GM12891 (cell line): ENCODE data around the gene CENPQ. TPM values are rescaled to one million over a fixed set of nuclear protein-coding genes. Genes with fewer than 3 reads are reported as not detected.
A peak's percentile ranks its signal among the peaks of the same experiment; 100 is the strongest.

Source experiments
- DNase-seq: peaks from one replicate; pipeline ENCODE4 v3.0.0; 2011; ENCODE audit warnings: low spot score; ENCODE audit not compliant: insufficient read length
- FAIRE-seq: peaks from 2 replicates; lab custom pipeline; 2011; peaks lifted over from hg19 to GRCh38; lab: Jason Lieb, UNC
- PAX5 ChIP-seq: IDR thresholded peaks from 2 replicates; pipeline ENCODE4 v1.6.1; 2011; ENCODE audit warnings: low read length, moderate library complexity, mild to moderate bottlenecking; ENCODE audit not compliant: insufficient read depth, severe bottlenecking
- POLR2A ChIP-seq: IDR thresholded peaks from 2 replicates; pipeline ENCODE4 v1.6.1; 2011; ENCODE audit warnings: low read depth, low read length, control low read depth
- POLR2AphosphoS5 ChIP-seq: IDR thresholded peaks from 2 replicates; pipeline ENCODE4 v1.6.1; 2011; ENCODE audit warnings: low read depth, low read length, control low read depth
- POU2F2 ChIP-seq: IDR thresholded peaks from 2 replicates; pipeline ENCODE4 v1.6.1; 2011; ENCODE audit warnings: low read depth, mild to moderate bottlenecking, control low read depth, low read length, moderate library complexity
- SPI1 ChIP-seq: IDR thresholded peaks from 2 replicates; pipeline ENCODE4 v1.6.1; 2011; ENCODE audit warnings: low read depth, low read length, control low read depth
- TAF1 ChIP-seq: IDR thresholded peaks from 2 replicates; pipeline ENCODE4 v1.6.1; 2011; ENCODE audit warnings: low read depth, low read length, control low read depth
- polyA plus RNA-seq: library from polyadenylated mRNA; unstranded; fragments of >200 nt; gene quantifications from one replicate; pipeline ENCODE4 v1.2.1, GENCODE V29; 2012; ENCODE audit warnings: low read depth, missing spikeins, inconsistent platforms; ENCODE audit not compliant: missing spikeins

Gene CENPQ
- 7.4 TPM for polyA plus RNA-seq

GRCh38 chr6:49462927-49463611 is at the start of gene CENPQ, which contains the start of gene MMUT:
CENPQ (plus strand) TSS chr6:49463370; CDS start chr6:49470177, 6,807 bp downstream.
MMUT (minus strand) TSS chr6:49463253; CDS start chr6:49459466, 3,787 bp downstream.
- DNase-seq (peak; percentile 56), FAIRE-seq (peak; percentile 97)
- TF ChIP-seq SPI1 (peak; percentile 65), TAF1 (peak; percentile 70; the same call in 1 of the 2 replicates), POLR2AphosphoS5 (peak; percentile 77), POU2F2 (peak; percentile 73; the same call in 1 of the 2 replicates), PAX5 (no peak), POLR2A (peak; percentile 88)

- no peak for DNase-seq
- no peak for FAIRE-seq
- TF ChIP-seq POLR2A (no peak), SPI1 (no peak), TAF1 (no peak), POU2F2 (no peak), PAX5 (no peak), POLR2AphosphoS5 (no peak)
These were observed 47.8 kb upstream of the CENPQ start for GRCh38 chr6:49415358-49415757.

GRCh38 chr6:49416195-49416594 is 47.0 kb upstream of the CENPQ start:
- no peak for DNase-seq
- no peak for FAIRE-seq
- TF ChIP-seq POLR2A (no peak), SPI1 (no peak), PAX5 (no peak), POU2F2 (no peak), POLR2AphosphoS5 (no peak), TAF1 (no peak)

- DNase-seq (no peak), FAIRE-seq (no peak)
- TF ChIP-seq TAF1 (no peak), POU2F2 (no peak), POLR2AphosphoS5 (no peak), SPI1 (no peak), POLR2A (no peak), PAX5 (no peak)
These were observed 39.4 kb upstream of the CENPQ start for GRCh38 chr6:49423817-49424216.

- no peak for FAIRE-seq
- no peak for DNase-seq
- TF ChIP-seq TAF1: no peak
- TF ChIP-seq POLR2A: no peak
- no peak for TF ChIP-seq POLR2AphosphoS5
- TF ChIP-seq PAX5: no peak
- TF ChIP-seq POU2F2: no peak
- no peak for TF ChIP-seq SPI1
These were observed 33.0 kb upstream of the CENPQ start for GRCh38 chr6:49430187-49430586.

GRCh38 chr6:49430866-49431265 is 32.3 kb upstream of the CENPQ start:
- TF ChIP-seq POLR2AphosphoS5: no peak
- no peak for TF ChIP-seq PAX5
- TF ChIP-seq POU2F2: no peak
- no peak for TF ChIP-seq TAF1
- no peak for TF ChIP-seq POLR2A
- TF ChIP-seq SPI1: no peak
- DNase-seq (no peak), FAIRE-seq (no peak)

GRCh38 chr6:49453221-49453620 is 9.9 kb upstream of the CENPQ start:
- FAIRE-seq (no peak), DNase-seq (no peak)
- TF ChIP-seq POLR2A (no peak), POU2F2 (no peak), TAF1 (no peak), PAX5 (no peak)

- TF ChIP-seq SPI1 (no peak), PAX5 (no peak), TAF1 (no peak), POU2F2 (no peak), POLR2A (no peak), POLR2AphosphoS5 (no peak)
- DNase-seq (no peak), FAIRE-seq (peak; percentile 51)
These were observed 8.1 kb upstream of the CENPQ start for GRCh38 chr6:49454787-49455709.

- no peak for TF ChIP-seq TAF1
- TF ChIP-seq POLR2AphosphoS5: no peak
- TF ChIP-seq POLR2A: no peak
- TF ChIP-seq SPI1: no peak
- no peak for TF ChIP-seq POU2F2
- TF ChIP-seq PAX5: no peak
- no peak for FAIRE-seq
- no peak for DNase-seq
These were observed 5.4 kb upstream of the CENPQ start for GRCh38 chr6:49457771-49458170.
